ENCODE results near the gene ACTR2. TPM values are rescaled to one million over a fixed set of nuclear protein-coding genes. Genes with fewer than 3 reads are reported as not detected.

Gene ACTR2
- total RNA-seq, 2 experiments from 2014 or later: 128 to 130 TPM

- intact Hi-C loops (cut with DNase I, micrococcal nuclease): no loop called here
- H3K4me3 Mint-ChIP-seq: no peak overlapping the region
- Histone ChIP-seq H3K27me3 (ENCODE audit: control insufficient read depth in 1 of 2, insufficient read depth in 2 of 2, low read length in 2 of 2) (no peaks in the 10 kb centered on the region), H3K4me3 (ENCODE audit: low read length) (no peak overlapping the region), H3K27ac (ENCODE audit: low read depth in 1 of 2, low read length in 2 of 2) (no peak overlapping the region), H3K9me3 (ENCODE audit: control insufficient read depth in 1 of 2, insufficient read depth in 1 of 2, low read length in 2 of 2) (no peaks in the 10 kb centered on the region), H3K36me3 (ENCODE audit: insufficient read depth, low read length) (no peaks in the 10 kb centered on the region), H3K4me1 (ENCODE audit: insufficient read depth, low read length) (no peaks in the 10 kb centered on the region)
- no peak for ATAC-seq (ENCODE audit: poor library complexity)
- no peak for TF ChIP-seq CTCF (IDR thresholded peaks at IDR 0.05)
- H3K9me3 Mint-ChIP-seq: no peaks in the 10 kb centered on the region
- H3K27ac Mint-ChIP-seq: no peak overlapping the region
- no peak for DNase-seq
- ChIA-PET CTCF (no interaction called here), POLR2A (no interaction called here)
- no peaks in the 10 kb centered on the region for H3K36me3 Mint-ChIP-seq (ENCODE audit: low read depth)
- H3K27me3 Mint-ChIP-seq: no peaks in the 10 kb centered on the region
- peaks cover 6% of the 10 kb centered on the region for H3K4me1 Mint-ChIP-seq (ENCODE audit: low read depth)
Observed at GRCh38 chr2:65294136-65294535, 66.5 kb downstream of the ACTR2 start.

- Mint-ChIP-seq H3K4me3 (no peak overlapping the region), H3K27me3 (no peaks in the 10 kb centered on the region), H3K4me1 (ENCODE audit: low read depth) (peaks cover 7% of the 10 kb centered on the region), H3K9me3 (no peaks in the 10 kb centered on the region), H3K36me3 (ENCODE audit: low read depth) (no peaks in the 10 kb centered on the region), H3K27ac (no peak overlapping the region)
- H3K9me3 ChIP-seq (ENCODE audit: control insufficient read depth in 1 of 2, insufficient read depth in 1 of 2, low read length in 2 of 2): no peaks in the 10 kb centered on the region
- no peak for TF ChIP-seq CTCF (IDR thresholded peaks at IDR 0.05)
- no peaks in the 10 kb centered on the region for H3K4me1 ChIP-seq (ENCODE audit: insufficient read depth, low read length)
- ChIA-PET CTCF (no interaction called here), POLR2A (no interaction called here)
- H3K4me3 ChIP-seq (ENCODE audit: low read length): no peak overlapping the region
- no peaks in the 10 kb centered on the region for H3K27me3 ChIP-seq (ENCODE audit: control insufficient read depth in 1 of 2, insufficient read depth in 2 of 2, low read length in 2 of 2)
- ATAC-seq (ENCODE audit: poor library complexity) (no peak), DNase-seq (no peak)
- H3K36me3 ChIP-seq (ENCODE audit: insufficient read depth, low read length): no peaks in the 10 kb centered on the region
- intact Hi-C loops (cut with DNase I, micrococcal nuclease): no loop called here
- H3K27ac ChIP-seq (ENCODE audit: low read depth in 1 of 2, low read length in 2 of 2): no peak overlapping the region
Observed at GRCh38 chr2:65294701-65295100, 67.1 kb downstream of the ACTR2 start.

GRCh38 chr2:65296971-65297370 is 69.3 kb downstream of the ACTR2 start:
- no peak for TF ChIP-seq CTCF (IDR thresholded peaks at IDR 0.05)

More at GRCh38 chr2:65296971-65297370, 69.3 kb downstream of the ACTR2 start:
- intact Hi-C loops (cut with DNase I, micrococcal nuclease): no loop called here
- Mint-ChIP-seq H3K4me1 (ENCODE audit: low read depth) (peaks cover 30% of the 10 kb centered on the region), H3K27ac (no peak overlapping the region), H3K4me3 (no peak overlapping the region), H3K9me3 (no peaks in the 10 kb centered on the region), H3K27me3 (no peaks in the 10 kb centered on the region), H3K36me3 (ENCODE audit: low read depth) (no peaks in the 10 kb centered on the region)
- peaks cover 21% of the 10 kb centered on the region for H3K4me1 ChIP-seq (ENCODE audit: insufficient read depth, low read length)
- POLR2A ChIA-PET: no interaction called here
- ATAC-seq (ENCODE audit: poor library complexity) (no peak), DNase-seq (no peak)
- CTCF ChIA-PET: interaction anchor here (1.1 kb wide), 1 partner anchor 9 kb away, joined by 3 read pairs; no protein-coding TSS in a partner anchor
- H3K27me3 ChIP-seq (ENCODE audit: control insufficient read depth in 1 of 2, insufficient read depth in 2 of 2, low read length in 2 of 2): no peaks in the 10 kb centered on the region
- no peaks in the 10 kb centered on the region for H3K9me3 ChIP-seq (ENCODE audit: control insufficient read depth in 1 of 2, insufficient read depth in 1 of 2, low read length in 2 of 2)
- no peaks in the 10 kb centered on the region for H3K36me3 ChIP-seq (ENCODE audit: insufficient read depth, low read length)
- no peak overlapping the region for H3K27ac ChIP-seq (ENCODE audit: low read depth in 1 of 2, low read length in 2 of 2)
- H3K4me3 ChIP-seq (ENCODE audit: low read length): no peak overlapping the region
